GM10847 (cell line): ENCODE results near the gene TFCP2L1.

ENCODE experiments used
- POLR2A ChIP-seq: IDR thresholded peaks from 2 replicates; pipeline ENCODE4 v1.6.1; 2011; ENCODE audit not compliant: insufficient read length; ENCODE audit errors: extremely low read depth

Gene TFCP2L1

DNA sequence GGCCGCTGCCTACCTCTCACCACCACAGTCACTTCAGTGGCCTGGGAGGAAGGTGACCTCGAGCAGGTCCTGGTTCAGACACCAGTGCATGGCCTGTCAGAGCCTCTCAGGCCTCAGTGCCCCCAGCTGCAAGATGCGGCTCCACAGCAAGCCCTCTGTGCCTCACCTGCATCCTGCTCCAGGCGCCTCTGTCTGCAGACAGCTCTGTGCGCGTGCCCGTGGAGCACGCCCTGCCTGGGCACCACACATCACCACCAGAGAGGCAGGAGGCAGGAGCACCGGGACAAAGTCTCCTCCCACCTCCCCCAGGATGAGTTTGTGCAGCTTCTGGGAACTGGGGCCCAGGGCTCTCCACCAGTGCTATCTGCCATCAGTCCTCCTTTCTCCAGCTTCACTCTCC lies 98.7 kb downstream of the TFCP2L1 start:
- no peak for TF ChIP-seq POLR2A

DNA sequence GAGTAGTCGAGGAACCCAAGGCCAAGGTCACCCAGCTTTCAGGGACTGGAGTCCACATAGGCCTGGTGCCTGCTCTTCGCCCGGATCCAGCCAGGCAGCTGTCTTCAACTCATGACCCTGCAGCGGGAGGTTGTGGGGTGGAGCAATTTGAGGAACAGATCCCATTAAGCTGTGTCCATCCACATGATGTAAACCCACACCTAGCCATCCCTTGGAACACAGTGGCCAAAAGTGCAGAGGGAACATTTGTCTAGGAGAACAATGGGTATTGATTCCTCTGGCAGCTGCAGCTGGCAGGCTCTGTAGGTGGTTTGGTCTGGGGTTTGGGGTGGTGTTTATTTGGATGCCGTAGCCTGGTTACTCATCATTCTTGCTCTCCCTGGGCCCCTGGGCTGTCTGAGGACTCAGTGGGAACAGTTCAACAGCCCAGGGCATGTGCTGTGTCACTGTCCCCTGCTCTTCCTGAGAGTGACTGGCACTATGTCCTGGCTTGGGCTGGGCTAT lies 99.4 kb downstream of the TFCP2L1 start:
- no peak for TF ChIP-seq POLR2A

DNA sequence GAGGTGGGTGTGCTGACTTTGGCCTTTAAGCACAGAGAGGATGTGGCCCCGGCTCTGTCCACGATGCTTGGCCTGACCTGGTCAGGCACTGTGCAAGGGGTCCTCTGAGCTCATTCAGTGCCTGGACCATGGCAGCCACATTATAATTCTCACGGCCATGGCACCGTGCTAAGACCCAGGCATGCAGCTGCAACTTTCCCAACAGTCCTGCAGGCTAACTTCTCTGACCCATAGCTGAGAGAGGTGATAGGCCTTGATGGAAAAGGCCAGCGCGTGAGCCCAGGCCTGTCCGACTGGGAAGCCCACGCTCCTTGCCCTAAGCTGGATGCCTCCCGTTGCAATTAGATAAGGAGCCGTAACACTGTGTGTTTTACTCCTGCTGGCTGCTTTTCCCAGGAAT lies 99.9 kb downstream of the TFCP2L1 start:
- TF ChIP-seq POLR2A: no peak

DNA sequence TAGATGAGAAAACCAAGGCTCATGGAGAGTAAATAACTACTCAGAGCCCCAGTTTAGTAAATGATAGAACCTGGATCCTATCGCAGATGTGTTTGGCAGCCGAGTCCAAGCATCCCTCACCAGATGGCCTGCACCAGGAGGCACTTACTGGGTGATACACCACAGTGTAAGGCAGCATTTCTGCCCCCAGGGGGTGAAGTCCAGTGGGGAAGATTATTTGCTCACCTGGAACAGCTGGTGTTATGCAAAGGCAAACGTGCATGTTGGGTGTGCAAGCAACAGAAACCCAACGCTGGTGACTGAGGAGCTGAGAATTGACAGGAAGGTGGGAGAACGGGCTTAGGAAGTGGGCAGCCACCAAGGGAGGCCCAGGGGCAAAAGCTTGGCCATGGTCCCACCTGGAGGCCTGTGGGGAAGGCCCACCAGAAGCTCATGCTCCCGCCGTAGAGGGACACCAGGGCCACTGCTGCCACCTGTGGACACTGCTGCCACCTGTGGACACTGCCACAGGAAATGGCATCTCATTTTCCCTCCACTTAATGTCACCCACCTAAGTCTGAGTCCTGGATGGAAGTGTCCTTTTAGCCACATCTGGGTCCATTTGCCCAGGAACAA lies 100.6 kb downstream of the TFCP2L1 start:
- TF ChIP-seq POLR2A: no peak

DNA sequence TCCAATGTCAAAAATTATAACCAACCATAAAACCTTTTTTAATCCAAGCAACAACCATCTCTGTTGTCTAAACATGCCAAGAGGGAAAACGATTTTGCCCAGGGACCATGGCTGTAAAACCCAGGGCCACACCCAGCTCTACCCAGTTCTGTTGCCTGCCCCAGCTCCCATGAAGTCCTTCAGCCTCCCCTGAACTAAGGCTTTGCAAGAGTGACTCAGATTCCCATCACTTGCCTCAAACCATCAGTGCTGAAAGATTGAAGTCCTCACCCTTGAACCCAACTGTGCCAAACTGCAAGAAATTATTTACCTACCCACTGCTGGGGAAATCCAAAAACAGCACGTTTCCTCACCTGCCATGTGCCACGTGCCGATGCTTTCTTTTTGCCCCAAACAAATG lies 102.5 kb downstream of the TFCP2L1 start:
- TF ChIP-seq POLR2A: no peak

DNA sequence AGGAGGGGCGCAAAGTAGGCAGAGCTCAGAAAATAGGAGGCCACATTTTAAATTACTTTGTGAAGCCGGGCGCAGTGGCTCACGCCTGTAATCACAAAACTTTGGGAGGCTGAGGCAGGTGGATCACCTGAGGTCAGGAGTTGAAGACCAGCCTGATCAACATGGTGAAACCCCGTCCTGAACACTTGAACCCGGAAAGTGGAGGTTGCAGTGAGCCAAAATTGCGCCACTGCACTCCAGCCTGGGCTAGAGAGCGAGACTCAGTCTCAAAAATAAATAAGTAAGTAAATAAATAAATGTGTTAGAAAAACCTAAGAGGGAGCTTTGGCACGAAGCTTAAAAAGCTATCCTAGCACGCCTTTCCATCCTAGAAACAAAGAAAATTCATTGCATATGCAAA lies 105.5 kb downstream of the TFCP2L1 start:
- no peak for TF ChIP-seq POLR2A

DNA sequence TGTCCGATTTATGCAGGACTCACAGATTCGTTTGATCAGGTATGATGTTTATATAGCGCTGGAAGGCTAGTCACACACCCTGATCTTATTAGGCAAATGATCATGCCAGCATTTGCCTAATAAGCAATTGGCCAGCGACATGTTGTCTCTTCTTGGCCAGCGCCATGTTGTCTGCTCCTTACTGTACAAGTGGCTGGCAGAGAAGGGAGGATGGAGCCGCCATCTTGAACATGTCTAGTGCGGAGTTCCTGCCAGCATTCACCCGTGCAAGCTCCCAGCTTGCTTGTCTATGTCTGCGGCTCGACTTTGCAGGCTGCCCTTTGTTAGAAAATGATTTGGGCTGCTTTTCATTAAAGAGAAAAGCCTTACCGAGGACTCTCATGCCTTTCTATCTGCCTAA lies 106.3 kb downstream of the TFCP2L1 start:
- no peak for TF ChIP-seq POLR2A

DNA sequence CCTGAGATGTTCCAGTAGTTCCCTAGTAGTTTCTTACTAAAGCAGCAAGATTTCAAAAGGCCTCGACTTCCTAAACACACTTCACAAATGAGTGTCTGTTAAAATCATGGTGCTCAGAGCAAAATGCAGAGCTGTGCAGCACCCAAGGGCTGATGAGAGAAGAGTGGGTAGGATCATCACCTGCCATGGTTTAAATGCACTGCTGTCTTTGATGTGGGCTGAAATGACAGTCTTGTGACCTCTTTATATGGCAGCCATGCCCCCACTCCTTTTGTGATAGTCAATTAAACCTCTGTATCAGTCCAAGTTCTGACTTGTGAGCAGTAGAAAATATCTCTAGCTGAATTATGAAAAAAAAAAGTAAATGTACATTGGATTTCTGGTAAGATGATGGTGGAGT lies 107.1 kb downstream of the TFCP2L1 start:
- TF ChIP-seq POLR2A: no peak

DNA sequence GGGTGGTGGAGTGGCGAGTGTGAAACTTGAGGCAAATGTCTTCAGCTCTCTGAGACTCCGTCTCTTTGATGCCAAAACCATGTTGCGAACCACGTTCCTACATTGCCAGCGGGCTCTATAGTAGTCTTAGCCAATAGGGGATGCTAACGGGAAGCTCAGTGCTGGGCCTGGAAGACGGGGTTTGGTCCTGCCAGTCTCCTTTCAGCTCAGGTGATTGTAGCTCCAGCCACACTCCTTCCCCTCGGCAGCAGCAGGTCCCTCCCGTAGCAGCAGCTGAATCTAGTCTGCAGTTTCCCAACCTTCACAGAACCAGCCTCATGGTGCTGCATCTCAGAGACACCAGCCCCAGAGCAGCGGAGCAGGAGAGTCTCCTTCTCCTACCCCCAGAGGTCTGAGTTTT lies 109.7 kb downstream of the TFCP2L1 start:
- no peak for TF ChIP-seq POLR2A

DNA sequence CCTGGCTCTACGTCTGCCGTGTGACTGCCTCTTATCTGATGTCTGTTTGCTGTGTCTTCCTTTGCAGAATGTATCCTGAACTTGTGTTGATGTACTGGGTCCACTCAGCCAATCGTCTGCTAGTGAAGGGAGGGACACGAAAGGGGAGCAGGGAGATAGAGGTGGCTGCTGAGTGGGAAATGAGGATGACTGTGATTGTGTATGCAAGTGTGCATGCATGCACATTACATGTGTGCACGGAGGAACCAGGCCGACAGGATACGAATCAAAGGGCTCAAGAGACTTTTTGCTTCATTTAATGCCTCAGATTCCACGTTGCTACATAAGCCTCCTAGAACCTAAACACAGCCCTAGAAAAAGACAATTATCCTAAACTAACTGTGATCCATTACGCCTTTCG lies 111.2 kb downstream of the TFCP2L1 start:
- no peak for TF ChIP-seq POLR2A

DNA sequence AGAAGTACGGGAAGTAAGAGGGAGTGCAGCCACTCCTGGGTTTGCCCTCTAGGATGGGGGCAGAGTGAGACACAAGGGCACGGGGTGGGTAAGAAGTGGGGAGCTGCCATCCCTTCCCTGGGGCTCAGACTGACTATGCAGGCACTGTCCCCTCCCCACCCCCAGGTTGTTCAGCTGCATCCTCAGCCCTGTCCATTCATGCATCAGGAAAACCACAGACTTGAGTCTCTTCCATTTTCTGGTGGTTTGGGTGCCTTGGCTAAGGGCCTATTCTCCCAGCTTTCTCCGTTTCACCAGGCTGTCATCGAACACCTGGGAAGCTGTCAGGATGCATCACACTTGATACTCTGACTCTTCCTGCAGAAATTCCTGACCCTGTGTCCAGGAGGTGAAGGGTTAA lies 111.9 kb downstream of the TFCP2L1 start:
- TF ChIP-seq POLR2A: no peak

DNA sequence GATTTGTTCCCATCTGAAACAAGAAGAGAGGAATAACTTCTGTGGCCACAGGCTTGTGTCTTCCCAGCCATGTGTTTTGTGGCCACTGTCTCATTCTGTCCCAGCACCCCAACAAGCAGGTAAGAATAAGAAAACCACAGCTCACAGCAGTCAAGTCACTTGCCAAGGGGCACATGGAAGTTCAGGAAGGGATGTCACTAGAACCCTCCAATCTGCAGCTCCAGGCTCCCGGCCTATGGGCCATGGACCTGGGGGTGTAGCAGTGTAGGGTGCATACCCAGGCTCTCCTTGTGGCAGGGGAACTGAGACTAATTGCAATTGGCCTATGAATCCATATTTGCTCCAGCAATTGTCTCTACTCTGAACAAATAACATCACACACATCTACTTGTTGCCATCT lies 112.5 kb downstream of the TFCP2L1 start:
- no peak for TF ChIP-seq POLR2A

DNA sequence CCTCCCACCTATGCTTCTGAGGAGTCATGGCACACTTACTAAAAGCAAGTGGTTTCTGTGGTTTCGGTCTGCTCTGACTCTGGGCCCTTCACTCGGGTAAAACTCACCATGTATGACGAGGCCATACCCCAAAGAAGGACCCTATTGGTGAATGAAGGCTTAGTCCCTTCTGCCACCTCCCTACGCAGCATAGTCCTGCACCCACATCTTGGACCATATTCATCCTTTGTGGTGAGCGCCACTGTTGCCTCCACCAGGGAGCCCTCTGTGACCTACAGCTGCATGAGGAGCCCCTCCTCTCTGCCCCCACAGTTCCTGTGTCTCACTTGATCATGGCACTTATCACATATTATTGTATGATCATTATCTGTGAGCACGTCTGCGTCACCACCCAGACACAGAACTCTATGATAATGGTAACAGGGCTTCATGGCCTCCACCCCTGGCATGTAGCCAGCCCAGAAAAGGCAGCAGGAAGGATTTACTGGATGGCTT lies 113.3 kb downstream of the TFCP2L1 start:
- no peak for TF ChIP-seq POLR2A

DNA sequence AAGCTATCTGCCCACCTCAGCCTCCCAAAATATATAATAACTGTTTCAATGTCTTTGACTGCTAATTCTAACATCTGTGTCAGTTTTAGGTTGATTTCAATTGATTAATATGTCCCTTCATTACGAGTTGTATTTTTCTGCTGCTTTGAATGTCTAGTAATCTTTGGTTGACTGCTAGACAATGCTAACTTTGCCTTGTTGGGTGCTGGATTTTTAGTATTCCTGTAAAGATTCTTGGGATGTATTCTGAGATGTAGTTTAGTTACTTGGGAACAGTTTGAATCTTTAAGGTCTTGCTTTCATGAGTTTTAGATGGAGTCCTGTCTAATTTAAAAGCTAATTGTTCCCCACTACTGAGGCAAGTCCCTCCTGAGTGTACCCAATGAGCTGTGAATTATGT lies 114.4 kb downstream of the TFCP2L1 start:
- TF ChIP-seq POLR2A: no peak

DNA sequence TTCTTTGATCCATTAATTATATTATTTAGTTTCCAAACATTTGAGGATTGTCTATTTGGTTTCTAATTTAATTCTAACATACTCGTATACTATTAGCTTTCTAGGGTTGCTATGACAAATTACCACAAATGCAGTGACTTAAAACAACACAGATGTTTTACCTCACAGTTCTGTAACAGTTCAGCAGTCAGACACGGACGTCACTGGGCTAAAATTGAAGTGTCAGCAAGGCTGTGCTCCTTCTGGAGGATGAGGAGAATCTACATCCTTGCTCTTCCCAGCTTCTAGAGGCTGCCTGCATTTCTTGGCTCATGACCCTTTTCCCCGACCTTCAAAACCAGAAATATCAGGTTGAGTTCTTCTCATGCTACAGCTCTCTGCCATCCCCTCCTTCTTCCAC lies 117.6 kb downstream of the TFCP2L1 start:
- no peak for TF ChIP-seq POLR2A
